HFFc6 (cell line): ENCODE data around the gene ATR. TPM values are rescaled to one million over a fixed set of nuclear protein-coding genes. Genes with fewer than 3 reads are reported as not detected.

Experiments used
- DNase-seq: peaks from one replicate; pipeline ENCODE4 v3.0.0-alpha.2; 2018
- H3K27ac Mint-ChIP-seq: 2 replicates; pipeline ENCODE4 v1.8.0; 2020; ENCODE audit warnings: mild to moderate bottlenecking, mixed read lengths
- H3K27me3 Mint-ChIP-seq: 2 replicates; pipeline ENCODE4 v1.8.0; 2021; ENCODE audit warnings: mild to moderate bottlenecking, moderate library complexity, mixed read lengths; ENCODE audit not compliant: insufficient read depth
- H3K36me3 Mint-ChIP-seq: 2 replicates; pipeline ENCODE4 v1.8.0; 2021; ENCODE audit warnings: low read depth, mixed read lengths
- H3K4me1 Mint-ChIP-seq: 2 replicates; pipeline ENCODE4 v1.8.0; 2020; ENCODE audit warnings: low read depth, mixed read lengths
- H3K4me3 Mint-ChIP-seq: 2 replicates; pipeline ENCODE4 v1.8.0; 2020; ENCODE audit warnings: mild to moderate bottlenecking, moderate library complexity, mixed read lengths
- H3K9me3 Mint-ChIP-seq: 2 replicates; pipeline ENCODE4 v1.8.0; 2020; ENCODE audit warnings: mild to moderate bottlenecking, mixed read lengths
- total RNA-seq, 6 experiments: library from RNA; stranded (reverse); fragmentation: NEBNext Ultra II Directional; extraction: Animal tissue kit (Norgen Biotek cat#: 25700); gene quantifications; 2 replicates in 1 of 6; 3 replicates in 5 of 6; pipeline ENCODE4 v1.2.3, GENCODE V29; 2021
- TF ChIP-seq, protein P1 (sequence below): fragments of 200-600 bp; sonication (generic); IDR thresholded peaks from 2 replicates; pipeline ENCODE4 v1.5.0; 2021; ENCODE audit warnings: antibody characterized with exemption, mild to moderate bottlenecking

The ATR gene
- total RNA-seq, 6 experiments from 2014 or later: 23.3 to 25.6 (median 24.3) TPM

DNA sequence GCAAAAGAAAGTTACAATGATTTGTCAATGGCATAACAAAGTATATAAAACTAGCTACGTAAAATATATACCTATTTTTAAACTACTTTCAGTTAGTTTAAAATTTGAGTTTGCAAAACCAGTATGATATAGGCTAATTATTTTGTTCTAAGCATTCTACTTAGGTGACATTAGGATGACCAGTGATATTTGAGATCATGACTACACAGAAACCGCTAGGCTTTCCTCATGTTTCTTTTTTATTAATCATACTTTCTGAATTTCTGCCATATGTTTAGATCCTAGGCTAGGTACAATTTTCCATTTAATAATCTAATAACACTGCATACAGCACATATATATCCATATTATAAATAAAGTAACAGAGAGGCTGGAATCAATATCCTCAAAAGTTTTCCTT, 78.3 kb downstream of the ATR start:
- Mint-ChIP-seq H3K9me3 (no peaks in the 10 kb centered on the region), H3K27me3 (no peaks in the 10 kb centered on the region), H3K27ac (no peak overlapping the region; the same call in 1 of the 2 replicates), H3K4me1 (peaks cover 37% of the 10 kb centered on the region), H3K4me3 (peak overlapping the region; percentile 51; the same call in 1 of the 2 replicates), H3K36me3 (peaks cover 10% of the 10 kb centered on the region)
- no peak for DNase-seq
- TF ChIP-seq, protein P1, sequence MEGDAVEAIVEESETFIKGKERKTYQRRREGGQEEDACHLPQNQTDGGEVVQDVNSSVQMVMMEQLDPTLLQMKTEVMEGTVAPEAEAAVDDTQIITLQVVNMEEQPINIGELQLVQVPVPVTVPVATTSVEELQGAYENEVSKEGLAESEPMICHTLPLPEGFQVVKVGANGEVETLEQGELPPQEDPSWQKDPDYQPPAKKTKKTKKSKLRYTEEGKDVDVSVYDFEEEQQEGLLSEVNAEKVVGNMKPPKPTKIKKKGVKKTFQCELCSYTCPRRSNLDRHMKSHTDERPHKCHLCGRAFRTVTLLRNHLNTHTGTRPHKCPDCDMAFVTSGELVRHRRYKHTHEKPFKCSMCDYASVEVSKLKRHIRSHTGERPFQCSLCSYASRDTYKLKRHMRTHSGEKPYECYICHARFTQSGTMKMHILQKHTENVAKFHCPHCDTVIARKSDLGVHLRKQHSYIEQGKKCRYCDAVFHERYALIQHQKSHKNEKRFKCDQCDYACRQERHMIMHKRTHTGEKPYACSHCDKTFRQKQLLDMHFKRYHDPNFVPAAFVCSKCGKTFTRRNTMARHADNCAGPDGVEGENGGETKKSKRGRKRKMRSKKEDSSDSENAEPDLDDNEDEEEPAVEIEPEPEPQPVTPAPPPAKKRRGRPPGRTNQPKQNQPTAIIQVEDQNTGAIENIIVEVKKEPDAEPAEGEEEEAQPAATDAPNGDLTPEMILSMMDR: no peak

DNA sequence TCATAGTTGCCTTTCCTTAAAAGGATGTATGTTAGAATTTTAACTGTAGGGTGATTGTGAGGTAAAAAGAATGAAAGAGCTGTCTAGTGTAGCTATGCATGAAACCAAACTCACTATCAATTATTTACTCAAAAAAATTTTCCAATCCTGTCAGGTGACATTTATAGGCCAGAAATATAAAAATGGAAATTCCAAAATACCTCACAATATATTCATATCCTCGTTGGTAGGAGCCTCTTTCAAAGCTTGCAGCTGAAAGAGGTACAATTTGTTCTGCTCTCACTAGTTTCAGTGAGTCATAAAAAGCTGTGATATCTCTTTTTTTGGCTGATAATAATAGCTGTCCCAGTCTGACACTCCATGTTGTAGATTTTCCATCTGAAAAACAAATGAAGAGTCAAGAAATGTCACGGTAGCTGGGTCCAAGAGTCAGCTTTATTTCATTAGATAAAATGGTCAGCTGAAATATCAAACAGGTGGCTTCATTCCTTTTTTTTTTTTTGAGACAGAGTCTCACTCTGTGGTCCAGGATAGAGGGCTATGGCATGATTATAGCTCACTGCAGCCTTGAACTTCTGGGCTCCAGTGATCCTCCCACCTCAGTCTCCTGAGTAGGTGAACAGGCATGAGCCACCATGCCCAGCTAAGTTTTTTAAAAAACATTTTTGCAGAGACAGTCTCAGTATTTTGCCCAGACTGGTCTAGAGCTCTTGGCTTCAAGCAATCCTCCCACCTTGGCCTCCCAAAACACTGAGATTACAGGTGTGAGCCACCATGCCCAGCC, 79.9 kb downstream of the ATR start:
- no peak for DNase-seq
- peaks cover 10% of the 10 kb centered on the region for H3K36me3 Mint-ChIP-seq
- TF ChIP-seq, protein P1: no peak
- H3K4me3 Mint-ChIP-seq: no peak overlapping the region
- no peaks in the 10 kb centered on the region for H3K27me3 Mint-ChIP-seq
- H3K27ac Mint-ChIP-seq: no peak overlapping the region
- H3K4me1 Mint-ChIP-seq: peaks cover 37% of the 10 kb centered on the region
- H3K9me3 Mint-ChIP-seq: no peaks in the 10 kb centered on the region

DNA sequence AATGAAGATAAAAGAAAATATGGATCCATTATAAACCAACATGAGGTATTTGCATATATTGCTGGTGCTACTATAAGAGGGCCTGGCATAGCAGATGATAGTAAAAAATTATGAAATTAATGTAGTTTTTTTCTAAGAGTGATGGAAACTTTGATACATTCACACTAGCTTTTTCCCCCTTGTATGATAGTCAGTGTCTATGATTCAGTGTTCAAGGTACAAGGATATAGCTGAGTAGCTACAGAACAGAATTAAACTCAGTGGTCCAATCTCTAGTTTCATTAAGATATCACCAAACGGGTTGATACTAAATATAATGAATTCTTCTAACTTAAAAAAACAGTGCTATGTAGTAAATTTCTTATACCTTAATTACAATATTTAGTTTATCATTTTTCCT, 80.8 kb downstream of the ATR start:
- Mint-ChIP-seq H3K27me3 (no peaks in the 10 kb centered on the region), H3K36me3 (peaks cover 12% of the 10 kb centered on the region), H3K27ac (no peak overlapping the region), H3K4me3 (no peak overlapping the region), H3K4me1 (peaks cover 37% of the 10 kb centered on the region), H3K9me3 (no peaks in the 10 kb centered on the region)
- TF ChIP-seq, protein P1: no peak
- no peak for DNase-seq

DNA sequence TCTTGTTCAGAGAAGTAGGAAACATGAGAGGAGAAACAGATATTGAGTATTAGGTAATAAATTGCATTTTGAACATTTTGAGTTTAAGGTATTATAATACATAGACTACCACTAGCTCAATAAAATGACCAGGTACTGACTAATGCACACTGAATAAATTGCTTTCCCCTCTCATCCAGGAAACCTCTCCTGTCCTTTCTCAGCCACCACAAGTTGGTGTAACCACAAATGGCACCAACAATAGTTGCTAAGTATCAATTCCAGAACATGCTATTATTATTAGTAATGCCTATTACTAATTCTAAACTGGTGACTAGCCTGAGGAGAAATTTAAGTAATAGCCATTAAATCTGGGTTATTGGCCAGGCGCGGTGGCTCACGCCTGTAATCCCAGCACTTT, 83.4 kb downstream of the ATR start:
- DNase-seq: no peak
- Mint-ChIP-seq H3K27ac (no peak overlapping the region), H3K4me1 (peaks cover 16% of the 10 kb centered on the region), H3K36me3 (peaks cover 26% of the 10 kb centered on the region), H3K4me3 (no peak overlapping the region), H3K27me3 (no peaks in the 10 kb centered on the region), H3K9me3 (no peaks in the 10 kb centered on the region)
- TF ChIP-seq, protein P1: no peak

DNA sequence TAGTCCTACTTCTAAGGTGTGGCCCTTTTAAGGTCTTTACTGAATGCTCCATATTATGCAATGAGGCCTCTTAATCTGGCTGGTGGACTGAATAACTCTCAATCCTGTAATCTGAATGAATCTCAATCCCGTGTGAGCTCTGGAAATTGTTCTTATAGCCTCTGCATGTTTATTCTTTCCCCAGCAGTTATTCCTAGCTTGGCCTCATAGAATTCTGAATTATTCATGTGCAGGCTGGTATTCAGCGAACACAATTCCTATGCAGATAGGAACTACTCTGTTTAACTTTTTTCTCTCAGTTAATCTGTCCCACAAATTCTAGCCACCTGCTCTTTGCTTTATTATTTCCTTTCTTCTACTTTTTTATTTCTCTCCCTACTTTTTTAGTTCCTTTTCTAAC, 86.3 kb downstream of the ATR start:
- no peak overlapping the region for H3K4me3 Mint-ChIP-seq
- no peak overlapping the region for H3K27ac Mint-ChIP-seq

More for the DNA sequence above, 86.3 kb downstream of the ATR start:
- peaks cover 44% of the 10 kb centered on the region for H3K36me3 Mint-ChIP-seq
- no peaks in the 10 kb centered on the region for H3K4me1 Mint-ChIP-seq
- no peak for DNase-seq
- TF ChIP-seq, protein P1: no peak
- no peaks in the 10 kb centered on the region for H3K27me3 Mint-ChIP-seq
- H3K9me3 Mint-ChIP-seq: no peaks in the 10 kb centered on the region
